WTC11 (cell line): ENCODE results near the gene PTGER2. TPM values are rescaled to one million over a fixed set of nuclear protein-coding genes. Genes with fewer than 3 reads are reported as not detected.

Source experiments
- ATAC-seq: fragments of 200-7000 bp; cut with Tn5 transposase; 2 replicates; pipeline ENCODE4 v1.10.0; 2021; ENCODE audit warnings: mild to moderate bottlenecking, moderate library complexity
- CTCF ChIA-PET: fragments of 300-600 bp; sonication (Branson Sonifier 250); formaldehyde crosslinking; loops from one replicate; lab custom pipeline; 2021; ENCODE audit warnings: antibody characterized with exemption; lab: Charles Lee
- POLR2A ChIA-PET: fragments of 350-600 bp; sonication (Branson Sonifier 250); formaldehyde crosslinking; loops from one replicate; lab custom pipeline; 2021; ENCODE audit warnings: antibody characterized with exemption; lab: Charles Lee
- DNase-seq: peaks from one replicate; pipeline ENCODE4 v3.0.0; 2021; ENCODE audit warnings: low spot score
- H3K27ac Mint-ChIP-seq: 2 replicates; pipeline ENCODE4 v1.8.0; 2021; ENCODE audit warnings: mixed read lengths
- H3K27me3 Mint-ChIP-seq: 2 replicates; pipeline ENCODE4 v1.8.0; 2021; ENCODE audit warnings: low read depth, mild to moderate bottlenecking, moderate library complexity, mixed read lengths
- H3K36me3 Mint-ChIP-seq: 2 replicates; pipeline ENCODE4 v1.8.0; 2021; ENCODE audit warnings: mixed read lengths
- H3K4me1 Mint-ChIP-seq: 2 replicates; pipeline ENCODE4 v1.8.0; 2022; ENCODE audit warnings: mixed read lengths
- H3K4me3 Mint-ChIP-seq: 2 replicates; pipeline ENCODE4 v1.8.0; 2021; ENCODE audit warnings: mild to moderate bottlenecking, moderate library complexity, mixed read lengths
- H3K9me3 Mint-ChIP-seq: 2 replicates; pipeline ENCODE4 v1.8.0; 2021; ENCODE audit warnings: mixed read lengths
- AR ChIP-seq: fragments of 250-450 bp; sonication (Bioruptor Pico); IDR thresholded peaks from 2 replicates; pipeline ENCODE4 v1.9.0; 2021; ENCODE audit warnings: mild to moderate bottlenecking
- ESRRA ChIP-seq: sonication (generic); formaldehyde crosslinking; IDR thresholded peaks from 2 replicates; pipeline ENCODE4 v1.8.1; 2022; ENCODE audit warnings: mild to moderate bottlenecking, missing genetic modification reagents, borderline replicate concordance
- ETV6 ChIP-seq: sonication (generic); formaldehyde crosslinking; IDR thresholded peaks from 2 replicates; pipeline ENCODE4 v1.8.1; 2022; ENCODE audit warnings: mild to moderate bottlenecking, missing genetic modification reagents
- FOXK1 ChIP-seq: sonication (generic); formaldehyde crosslinking; IDR thresholded peaks from 2 replicates; pipeline ENCODE4 v1.8.0; 2022; ENCODE audit warnings: mild to moderate bottlenecking, moderate library complexity, missing genetic modification reagents
- IRF1 ChIP-seq: sonication (generic); formaldehyde crosslinking; IDR thresholded peaks from 2 replicates; pipeline ENCODE4 v1.8.0; 2023; ENCODE audit warnings: missing genetic modification reagents
- KAT7 ChIP-seq: sonication (generic); formaldehyde crosslinking; IDR thresholded peaks from 2 replicates; pipeline ENCODE4 v1.8.1; 2023; ENCODE audit warnings: missing genetic modification reagents, mild to moderate bottlenecking, borderline replicate concordance
- SOX15 ChIP-seq: fragments of 250-450 bp; sonication (Bioruptor Pico); IDR thresholded peaks from 2 replicates; pipeline ENCODE4 v1.9.0; 2021; ENCODE audit warnings: mild to moderate bottlenecking
- TEAD4 ChIP-seq: sonication (generic); formaldehyde crosslinking; IDR thresholded peaks from 2 replicates; pipeline ENCODE4 v1.8.0; 2022; ENCODE audit warnings: mild to moderate bottlenecking, missing genetic modification reagents
- ZNF138 ChIP-seq: sonication (generic); formaldehyde crosslinking; conservative IDR thresholded peaks from 2 replicates; pipeline ENCODE4 v1.8.1; 2022; ENCODE audit warnings: mild to moderate bottlenecking, moderate library complexity, missing genetic modification reagents
- ZNF219 ChIP-seq: sonication (generic); formaldehyde crosslinking; IDR thresholded peaks from 2 replicates; pipeline ENCODE4 v1.8.0; 2023; ENCODE audit warnings: missing genetic modification reagents, mild to moderate bottlenecking, borderline replicate concordance
- ZNF232 ChIP-seq: sonication (generic); formaldehyde crosslinking; IDR thresholded peaks from 2 replicates; pipeline ENCODE4 v1.8.0; 2022; ENCODE audit warnings: mild to moderate bottlenecking, missing genetic modification reagents
- total RNA-seq: library from RNA; stranded (reverse); gene quantifications from 3 replicates; pipeline ENCODE4 v1.2.3, GENCODE V29; 2021
- TF ChIP-seq, protein P1 (sequence below): sonication (generic); formaldehyde crosslinking; IDR thresholded peaks from 2 replicates; pipeline ENCODE4 v1.8.0; 2022; ENCODE audit warnings: missing genetic modification reagents
- TF ChIP-seq, protein P2 (sequence below): fragments of 250-450 bp; sonication (Bioruptor Pico); IDR thresholded peaks from 2 replicates; pipeline ENCODE4 v1.8.0; 2021; ENCODE audit warnings: mild to moderate bottlenecking
- TF ChIP-seq, protein P3 (sequence below): sonication (generic); formaldehyde crosslinking; IDR thresholded peaks from 2 replicates; pipeline ENCODE4 v1.8.0; 2023; ENCODE audit warnings: missing genetic modification reagents, mild to moderate bottlenecking, borderline replicate concordance

Gene PTGER2
- total RNA-seq, 1 experiment from 2014 or later = 0.92 TPM

DNA sequence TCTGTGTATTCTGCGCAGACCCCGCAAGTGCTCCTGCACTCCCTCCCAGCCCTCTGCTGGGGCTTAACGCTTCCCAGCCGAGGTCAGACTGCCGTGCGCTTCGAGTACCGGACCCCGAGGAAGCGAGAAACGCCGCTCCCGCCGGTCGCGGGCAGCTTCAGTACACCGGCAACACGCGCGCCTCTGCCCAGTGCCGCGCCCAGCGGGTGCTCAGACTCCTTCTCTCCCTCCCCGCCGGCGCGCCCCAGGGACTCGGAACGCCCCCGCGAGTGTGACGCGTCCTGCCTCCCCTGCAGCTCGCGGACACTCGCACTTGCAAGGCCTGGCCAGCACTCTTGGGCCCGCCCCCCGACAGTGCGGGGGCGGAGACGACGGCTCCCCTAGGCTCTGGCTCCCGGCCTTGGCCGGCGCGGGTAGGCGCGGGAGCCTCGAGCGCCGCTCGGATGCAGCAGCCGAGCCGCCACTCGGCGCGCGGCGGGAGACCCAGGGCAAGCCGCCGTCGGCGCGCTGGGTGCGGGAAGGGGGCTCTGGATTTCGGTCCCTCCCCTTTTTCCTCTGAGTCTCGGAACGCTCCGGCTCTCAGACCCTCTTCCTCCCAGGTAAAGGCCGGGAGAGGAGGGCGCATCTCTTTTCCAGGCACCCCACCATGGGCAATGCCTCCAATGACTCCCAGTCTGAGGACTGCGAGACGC lies at the start of gene PTGER2 (continued):
- TF ChIP-seq AR (CRISPR knock-in tag) (no peak), ZNF232 (CRISPR knock-in tag) (0 out of 2 replicates have a peak, but pooled peaks have one; percentile 60), IRF1 (CRISPR knock-in tag) (no peak), ZNF219 (no peak), KAT7 (CRISPR knock-in tag) (no peak), SOX15 (no peak)
- TF ChIP-seq, protein P1, sequence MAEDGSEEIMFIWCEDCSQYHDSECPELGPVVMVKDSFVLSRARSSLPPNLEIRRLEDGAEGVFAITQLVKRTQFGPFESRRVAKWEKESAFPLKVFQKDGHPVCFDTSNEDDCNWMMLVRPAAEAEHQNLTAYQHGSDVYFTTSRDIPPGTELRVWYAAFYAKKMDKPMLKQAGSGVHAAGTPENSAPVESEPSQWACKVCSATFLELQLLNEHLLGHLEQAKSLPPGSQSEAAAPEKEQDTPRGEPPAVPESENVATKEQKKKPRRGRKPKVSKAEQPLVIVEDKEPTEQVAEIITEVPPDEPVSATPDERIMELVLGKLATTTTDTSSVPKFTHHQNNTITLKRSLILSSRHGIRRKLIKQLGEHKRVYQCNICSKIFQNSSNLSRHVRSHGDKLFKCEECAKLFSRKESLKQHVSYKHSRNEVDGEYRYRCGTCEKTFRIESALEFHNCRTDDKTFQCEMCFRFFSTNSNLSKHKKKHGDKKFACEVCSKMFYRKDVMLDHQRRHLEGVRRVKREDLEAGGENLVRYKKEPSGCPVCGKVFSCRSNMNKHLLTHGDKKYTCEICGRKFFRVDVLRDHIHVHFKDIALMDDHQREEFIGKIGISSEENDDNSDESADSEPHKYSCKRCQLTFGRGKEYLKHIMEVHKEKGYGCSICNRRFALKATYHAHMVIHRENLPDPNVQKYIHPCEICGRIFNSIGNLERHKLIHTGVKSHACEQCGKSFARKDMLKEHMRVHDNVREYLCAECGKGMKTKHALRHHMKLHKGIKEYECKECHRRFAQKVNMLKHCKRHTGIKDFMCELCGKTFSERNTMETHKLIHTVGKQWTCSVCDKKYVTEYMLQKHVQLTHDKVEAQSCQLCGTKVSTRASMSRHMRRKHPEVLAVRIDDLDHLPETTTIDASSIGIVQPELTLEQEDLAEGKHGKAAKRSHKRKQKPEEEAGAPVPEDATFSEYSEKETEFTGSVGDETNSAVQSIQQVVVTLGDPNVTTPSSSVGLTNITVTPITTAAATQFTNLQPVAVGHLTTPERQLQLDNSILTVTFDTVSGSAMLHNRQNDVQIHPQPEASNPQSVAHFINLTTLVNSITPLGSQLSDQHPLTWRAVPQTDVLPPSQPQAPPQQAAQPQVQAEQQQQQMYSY (CRISPR knock-in tag) = no peak
- TF ChIP-seq, all 79 proteins: peak for 11

GRCh38 chr14:52265253-52265652 lies 48.9 kb upstream of the PTGER2 start:
- ATAC-seq (no peak), DNase-seq (no peak)
- POLR2A ChIA-PET = no interaction called here
- CTCF ChIA-PET = no interaction called here
- no peak overlapping the region for H3K27ac Mint-ChIP-seq
- H3K4me1 Mint-ChIP-seq = peaks cover 27% of the 10 kb centered on the region
- H3K9me3 Mint-ChIP-seq = peaks cover 8% of the 10 kb centered on the region
- H3K27me3 Mint-ChIP-seq = peaks cover 54% of the 10 kb centered on the region
- H3K4me3 Mint-ChIP-seq = no peak overlapping the region
- TF ChIP-seq TEAD4 (CRISPR knock-in tag) (no peak), FOXK1 (CRISPR knock-in tag) (no peak)
- 0 out of 2 replicates have a peak, but pooled peaks cover 3% of the 10 kb centered on the region for H3K36me3 Mint-ChIP-seq

DNA sequence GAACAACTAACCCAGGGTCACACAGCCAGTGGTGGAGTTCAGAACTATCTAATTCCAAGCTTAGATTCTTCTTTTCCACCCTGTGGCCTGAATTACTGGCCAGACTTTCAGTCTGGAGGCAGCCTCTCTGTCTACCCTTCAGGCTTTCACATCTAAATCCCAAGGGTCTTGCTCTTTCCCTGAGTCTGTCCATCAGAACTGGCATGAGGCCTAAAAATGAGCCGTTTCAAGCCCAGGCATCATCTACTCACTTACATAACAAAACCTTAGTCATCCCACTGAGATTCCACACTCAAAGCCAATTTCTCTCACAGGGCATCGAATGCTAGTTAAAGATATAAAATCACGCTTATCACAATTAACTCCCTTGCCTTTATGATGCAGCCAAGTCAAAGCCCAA lies 47.9 kb upstream of the PTGER2 start:
- Mint-ChIP-seq H3K27ac (no peak overlapping the region), H3K4me3 (no peak overlapping the region), H3K36me3 (no peaks in the 10 kb centered on the region), H3K27me3 (peaks cover 61% of the 10 kb centered on the region), H3K4me1 (peaks cover 27% of the 10 kb centered on the region), H3K9me3 (0 out of 2 replicates have a peak, but pooled peaks cover 2% of the 10 kb centered on the region)
- TF ChIP-seq, protein P2, sequence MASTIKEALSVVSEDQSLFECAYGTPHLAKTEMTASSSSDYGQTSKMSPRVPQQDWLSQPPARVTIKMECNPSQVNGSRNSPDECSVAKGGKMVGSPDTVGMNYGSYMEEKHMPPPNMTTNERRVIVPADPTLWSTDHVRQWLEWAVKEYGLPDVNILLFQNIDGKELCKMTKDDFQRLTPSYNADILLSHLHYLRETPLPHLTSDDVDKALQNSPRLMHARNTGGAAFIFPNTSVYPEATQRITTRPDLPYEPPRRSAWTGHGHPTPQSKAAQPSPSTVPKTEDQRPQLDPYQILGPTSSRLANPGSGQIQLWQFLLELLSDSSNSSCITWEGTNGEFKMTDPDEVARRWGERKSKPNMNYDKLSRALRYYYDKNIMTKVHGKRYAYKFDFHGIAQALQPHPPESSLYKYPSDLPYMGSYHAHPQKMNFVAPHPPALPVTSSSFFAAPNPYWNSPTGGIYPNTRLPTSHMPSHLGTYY (CRISPR knock-in tag) = no peak
- TF ChIP-seq ETV6 (CRISPR knock-in tag) = no peak
- no peak for TF ChIP-seq ESRRA (CRISPR knock-in tag)
- TF ChIP-seq, protein P1 (CRISPR knock-in tag) = no peak
- TF ChIP-seq ZNF138 (CRISPR knock-in tag) = no peak
- TF ChIP-seq KAT7 (CRISPR knock-in tag) = no peak
- TF ChIP-seq, protein P3, sequence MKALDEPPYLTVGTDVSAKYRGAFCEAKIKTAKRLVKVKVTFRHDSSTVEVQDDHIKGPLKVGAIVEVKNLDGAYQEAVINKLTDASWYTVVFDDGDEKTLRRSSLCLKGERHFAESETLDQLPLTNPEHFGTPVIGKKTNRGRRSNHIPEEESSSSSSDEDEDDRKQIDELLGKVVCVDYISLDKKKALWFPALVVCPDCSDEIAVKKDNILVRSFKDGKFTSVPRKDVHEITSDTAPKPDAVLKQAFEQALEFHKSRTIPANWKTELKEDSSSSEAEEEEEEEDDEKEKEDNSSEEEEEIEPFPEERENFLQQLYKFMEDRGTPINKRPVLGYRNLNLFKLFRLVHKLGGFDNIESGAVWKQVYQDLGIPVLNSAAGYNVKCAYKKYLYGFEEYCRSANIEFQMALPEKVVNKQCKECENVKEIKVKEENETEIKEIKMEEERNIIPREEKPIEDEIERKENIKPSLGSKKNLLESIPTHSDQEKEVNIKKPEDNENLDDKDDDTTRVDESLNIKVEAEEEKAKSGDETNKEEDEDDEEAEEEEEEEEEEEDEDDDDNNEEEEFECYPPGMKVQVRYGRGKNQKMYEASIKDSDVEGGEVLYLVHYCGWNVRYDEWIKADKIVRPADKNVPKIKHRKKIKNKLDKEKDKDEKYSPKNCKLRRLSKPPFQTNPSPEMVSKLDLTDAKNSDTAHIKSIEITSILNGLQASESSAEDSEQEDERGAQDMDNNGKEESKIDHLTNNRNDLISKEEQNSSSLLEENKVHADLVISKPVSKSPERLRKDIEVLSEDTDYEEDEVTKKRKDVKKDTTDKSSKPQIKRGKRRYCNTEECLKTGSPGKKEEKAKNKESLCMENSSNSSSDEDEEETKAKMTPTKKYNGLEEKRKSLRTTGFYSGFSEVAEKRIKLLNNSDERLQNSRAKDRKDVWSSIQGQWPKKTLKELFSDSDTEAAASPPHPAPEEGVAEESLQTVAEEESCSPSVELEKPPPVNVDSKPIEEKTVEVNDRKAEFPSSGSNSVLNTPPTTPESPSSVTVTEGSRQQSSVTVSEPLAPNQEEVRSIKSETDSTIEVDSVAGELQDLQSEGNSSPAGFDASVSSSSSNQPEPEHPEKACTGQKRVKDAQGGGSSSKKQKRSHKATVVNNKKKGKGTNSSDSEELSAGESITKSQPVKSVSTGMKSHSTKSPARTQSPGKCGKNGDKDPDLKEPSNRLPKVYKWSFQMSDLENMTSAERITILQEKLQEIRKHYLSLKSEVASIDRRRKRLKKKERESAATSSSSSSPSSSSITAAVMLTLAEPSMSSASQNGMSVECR (CRISPR knock-in tag) = no peak
- ATAC-seq = no peak
- ChIA-PET CTCF (no interaction called here), POLR2A (no interaction called here)
- DNase-seq = no peak
